Activated T-helper 17 cell treated with anti-CD3 and anti-CD28 coated beads, Interleukin-2, amount 50 U/mL, for 72 hours (primary cell): ENCODE data around the gene SLC38A9. TPM values are rescaled to one million over a fixed set of nuclear protein-coding genes. Genes with fewer than 3 reads are reported as not detected.

ENCODE experiments used
- ATAC-seq: fragments of 150-1000 bp; cut with Tn5 transposase; replicated peaks from 2 replicates; pipeline ENCODE4 v1.10.0; 2021; ENCODE audit warnings: mild to moderate bottlenecking, moderate library complexity
- H3K27ac Mint-ChIP-seq: one replicate; pipeline ENCODE4 v1.8.0; 2022; ENCODE audit warnings: mixed read lengths
- H3K27me3 Mint-ChIP-seq: one replicate; pipeline ENCODE4 v1.8.0; 2022; ENCODE audit warnings: mixed read lengths
- H3K36me3 Mint-ChIP-seq: one replicate; pipeline ENCODE4 v1.8.0; 2022; ENCODE audit warnings: low read depth, mild to moderate bottlenecking, mixed read lengths
- H3K4me1 Mint-ChIP-seq: one replicate; pipeline ENCODE4 v1.8.0; 2022; ENCODE audit warnings: mixed read lengths
- H3K4me3 Mint-ChIP-seq: one replicate; pipeline ENCODE4 v1.8.0; 2022; ENCODE audit warnings: mild to moderate bottlenecking, mixed read lengths
- H3K9me3 Mint-ChIP-seq: one replicate; pipeline ENCODE4 v1.8.0; 2022; ENCODE audit warnings: mixed read lengths
- total RNA-seq, 2 donors: library from RNA; stranded (reverse); gene quantifications; one replicate each; pipeline ENCODE4 v1.2.3, GENCODE V29; 2022

The SLC38A9 gene
- total RNA-seq, 2 donors from 2014 or later = 12.5 to 21.7 TPM

- no peaks in the 10 kb centered on the region for H3K36me3 Mint-ChIP-seq
- peak; percentile 57 for ATAC-seq
- H3K4me1 Mint-ChIP-seq = peaks cover 9% of the 10 kb centered on the region
- H3K4me3 Mint-ChIP-seq = no peak overlapping the region
- no peaks in the 10 kb centered on the region for H3K27me3 Mint-ChIP-seq
- no peak overlapping the region for H3K27ac Mint-ChIP-seq
- H3K9me3 Mint-ChIP-seq = no peaks in the 10 kb centered on the region
These were observed 129.9 kb downstream of the SLC38A9 start for GRCh38 chr5:55582256-55582655.

- no peak for ATAC-seq
- Mint-ChIP-seq H3K36me3 (no peaks in the 10 kb centered on the region), H3K4me3 (no peak overlapping the region), H3K9me3 (no peaks in the 10 kb centered on the region), H3K27ac (no peak overlapping the region), H3K4me1 (peaks cover 9% of the 10 kb centered on the region), H3K27me3 (no peaks in the 10 kb centered on the region)
These were observed 132.1 kb downstream of the SLC38A9 start for GRCh38 chr5:55580042-55580441.

- Mint-ChIP-seq H3K4me3 (no peak overlapping the region), H3K27me3 (no peaks in the 10 kb centered on the region), H3K36me3 (no peaks in the 10 kb centered on the region), H3K4me1 (peaks cover 9% of the 10 kb centered on the region), H3K27ac (no peak overlapping the region), H3K9me3 (no peaks in the 10 kb centered on the region)
- ATAC-seq = no peak
These were observed 133.4 kb downstream of the SLC38A9 start for GRCh38 chr5:55578771-55579170.

GRCh38 chr5:55577353-55578060, 134.6 kb downstream of the SLC38A9 start:
- H3K27me3 Mint-ChIP-seq = no peaks in the 10 kb centered on the region
- no peak overlapping the region for H3K27ac Mint-ChIP-seq
- no peak overlapping the region for H3K4me3 Mint-ChIP-seq
- no peaks in the 10 kb centered on the region for H3K36me3 Mint-ChIP-seq
- peaks cover 3% of the 10 kb centered on the region for H3K4me1 Mint-ChIP-seq
- H3K9me3 Mint-ChIP-seq = no peaks in the 10 kb centered on the region
- no peak for ATAC-seq

GRCh38 chr5:55576661-55577060, 135.5 kb downstream of the SLC38A9 start:
- no peak overlapping the region for H3K4me3 Mint-ChIP-seq
- H3K27ac Mint-ChIP-seq = no peak overlapping the region

More at GRCh38 chr5:55576661-55577060, 135.5 kb downstream of the SLC38A9 start:
- Mint-ChIP-seq H3K36me3 (no peaks in the 10 kb centered on the region), H3K4me1 (no peaks in the 10 kb centered on the region), H3K9me3 (no peaks in the 10 kb centered on the region), H3K27me3 (no peaks in the 10 kb centered on the region)
- ATAC-seq = no peak

Other genes with a start within 250 kb of the SLC38A9 start
- 1 to 10 TPM; 4.8 to 9.7 TPM for gene PLPP1, start 177.4 kb downstream of the SLC38A9 start, total RNA-seq
- under 1 TPM in 1 of 2 donors, not detected in 1; 0.26 TPM for gene DDX4, start 25.7 kb upstream of the SLC38A9 start, total RNA-seq
- under 1 TPM in 1 of 2 donors, not detected in 1; 0.37 TPM for gene IL31RA, start 139.0 kb upstream of the SLC38A9 start, total RNA-seq